Measurements from ENCODE around the gene TFCP2.

DNA sequence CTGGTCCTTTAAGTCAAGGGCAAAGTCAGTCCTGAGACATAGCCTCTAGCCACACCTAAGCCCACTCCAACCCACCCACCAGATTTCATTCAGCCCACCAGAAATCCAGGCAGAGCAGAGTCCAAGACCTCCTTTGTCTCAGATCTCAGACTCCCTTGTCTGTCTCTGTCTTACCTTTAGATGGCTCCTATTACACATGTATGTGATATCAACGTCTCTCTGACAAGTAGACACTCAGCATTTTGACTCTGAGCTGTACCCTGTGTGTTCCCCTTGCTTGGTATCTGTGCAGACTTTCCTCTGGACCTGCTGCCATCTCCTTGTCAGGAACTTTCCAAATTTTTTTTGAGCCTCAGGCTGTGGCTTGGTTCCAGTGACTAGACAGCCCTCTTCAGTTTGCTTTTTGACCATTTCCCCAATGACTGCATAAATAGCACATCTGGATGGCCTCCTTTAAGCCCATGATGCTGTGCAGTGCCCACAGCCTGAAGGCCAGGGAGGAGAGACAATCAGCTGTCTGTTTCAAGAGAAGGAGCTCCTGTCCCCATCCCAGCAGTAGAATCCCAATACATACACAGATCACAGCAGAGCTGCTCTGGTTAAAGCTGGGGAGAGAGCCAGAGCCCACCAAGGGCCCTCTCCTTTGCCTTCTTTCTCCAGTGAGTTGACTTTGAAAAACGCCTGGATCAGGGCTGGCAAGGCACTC lies 37.9 kb upstream of the TFCP2 start:
- TF ChIP-seq TCF7L2 (IDR thresholded peaks at IDR 0.05; ENCODE audit: low read depth, low read length) (no peak), SIN3A (IDR thresholded peaks at IDR 0.05; ENCODE audit: borderline replicate concordance, insufficient read depth, low read depth, low read length) (no peak), POLR2AphosphoS5 (IDR thresholded peaks at IDR 0.05; ENCODE audit: low read depth, low read length) (no peak)
- TF ChIP-seq, protein P1, sequence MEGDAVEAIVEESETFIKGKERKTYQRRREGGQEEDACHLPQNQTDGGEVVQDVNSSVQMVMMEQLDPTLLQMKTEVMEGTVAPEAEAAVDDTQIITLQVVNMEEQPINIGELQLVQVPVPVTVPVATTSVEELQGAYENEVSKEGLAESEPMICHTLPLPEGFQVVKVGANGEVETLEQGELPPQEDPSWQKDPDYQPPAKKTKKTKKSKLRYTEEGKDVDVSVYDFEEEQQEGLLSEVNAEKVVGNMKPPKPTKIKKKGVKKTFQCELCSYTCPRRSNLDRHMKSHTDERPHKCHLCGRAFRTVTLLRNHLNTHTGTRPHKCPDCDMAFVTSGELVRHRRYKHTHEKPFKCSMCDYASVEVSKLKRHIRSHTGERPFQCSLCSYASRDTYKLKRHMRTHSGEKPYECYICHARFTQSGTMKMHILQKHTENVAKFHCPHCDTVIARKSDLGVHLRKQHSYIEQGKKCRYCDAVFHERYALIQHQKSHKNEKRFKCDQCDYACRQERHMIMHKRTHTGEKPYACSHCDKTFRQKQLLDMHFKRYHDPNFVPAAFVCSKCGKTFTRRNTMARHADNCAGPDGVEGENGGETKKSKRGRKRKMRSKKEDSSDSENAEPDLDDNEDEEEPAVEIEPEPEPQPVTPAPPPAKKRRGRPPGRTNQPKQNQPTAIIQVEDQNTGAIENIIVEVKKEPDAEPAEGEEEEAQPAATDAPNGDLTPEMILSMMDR (IDR thresholded peaks at IDR 0.05), result no peak
- TF ChIP-seq, protein P2, sequence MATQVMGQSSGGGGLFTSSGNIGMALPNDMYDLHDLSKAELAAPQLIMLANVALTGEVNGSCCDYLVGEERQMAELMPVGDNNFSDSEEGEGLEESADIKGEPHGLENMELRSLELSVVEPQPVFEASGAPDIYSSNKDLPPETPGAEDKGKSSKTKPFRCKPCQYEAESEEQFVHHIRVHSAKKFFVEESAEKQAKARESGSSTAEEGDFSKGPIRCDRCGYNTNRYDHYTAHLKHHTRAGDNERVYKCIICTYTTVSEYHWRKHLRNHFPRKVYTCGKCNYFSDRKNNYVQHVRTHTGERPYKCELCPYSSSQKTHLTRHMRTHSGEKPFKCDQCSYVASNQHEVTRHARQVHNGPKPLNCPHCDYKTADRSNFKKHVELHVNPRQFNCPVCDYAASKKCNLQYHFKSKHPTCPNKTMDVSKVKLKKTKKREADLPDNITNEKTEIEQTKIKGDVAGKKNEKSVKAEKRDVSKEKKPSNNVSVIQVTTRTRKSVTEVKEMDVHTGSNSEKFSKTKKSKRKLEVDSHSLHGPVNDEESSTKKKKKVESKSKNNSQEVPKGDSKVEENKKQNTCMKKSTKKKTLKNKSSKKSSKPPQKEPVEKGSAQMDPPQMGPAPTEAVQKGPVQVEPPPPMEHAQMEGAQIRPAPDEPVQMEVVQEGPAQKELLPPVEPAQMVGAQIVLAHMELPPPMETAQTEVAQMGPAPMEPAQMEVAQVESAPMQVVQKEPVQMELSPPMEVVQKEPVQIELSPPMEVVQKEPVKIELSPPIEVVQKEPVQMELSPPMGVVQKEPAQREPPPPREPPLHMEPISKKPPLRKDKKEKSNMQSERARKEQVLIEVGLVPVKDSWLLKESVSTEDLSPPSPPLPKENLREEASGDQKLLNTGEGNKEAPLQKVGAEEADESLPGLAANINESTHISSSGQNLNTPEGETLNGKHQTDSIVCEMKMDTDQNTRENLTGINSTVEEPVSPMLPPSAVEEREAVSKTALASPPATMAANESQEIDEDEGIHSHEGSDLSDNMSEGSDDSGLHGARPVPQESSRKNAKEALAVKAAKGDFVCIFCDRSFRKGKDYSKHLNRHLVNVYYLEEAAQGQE (IDR thresholded peaks at IDR 0.05; ENCODE audit: insufficient read depth in 1 of 2, low read depth in 2 of 2, low read length in 1 of 2), result no peak

Measured in Panc1 (cell line).